Neural progenitor cell (in vitro differentiated cells): ENCODE measurements around the gene ZMIZ1.

Source experiments
- EZH2 ChIP-seq: fragments of 200-600 bp; sonication (generic); IDR thresholded peaks from 2 replicates; pipeline ENCODE4 v1.6.1; 2017; ENCODE audit warnings: antibody characterized with exemption, mild to moderate bottlenecking, moderate library complexity
- EZH2phosphoT487 ChIP-seq: fragments of 200-600 bp; sonication (generic); IDR thresholded peaks from 2 replicates; pipeline ENCODE4 v1.6.1; 2017; ENCODE audit warnings: antibody characterized with exemption

- TF ChIP-seq EZH2 (no peak), EZH2phosphoT487 (no peak)
These were observed 5.1 kb downstream of the ZMIZ1 start for GRCh38 chr10:79073784-79074432.
